LNCaP clone FGC (cell line): Measurements from ENCODE around the gene TWIST2.

ENCODE experiments used
- DNase-seq: peaks from one replicate; pipeline ENCODE4 v3.0.0-alpha.2; 2011; ENCODE audit warnings: low read depth
- H3K4me3 ChIP-seq: 2 replicates; pipeline ENCODE4 v1.5.1; 2011; ENCODE audit warnings: mild to moderate bottlenecking, low read depth, low read length, control low read depth
- CTCF ChIP-seq: IDR thresholded peaks from 2 replicates; pipeline ENCODE4 v1.5.1; 2012; ENCODE audit warnings: mild to moderate bottlenecking; ENCODE audit not compliant: control insufficient read depth, insufficient read depth; ENCODE audit errors: extremely low read depth

The TWIST2 gene

GRCh38 chr2:238911376-238912227 is 63.7 kb downstream of the TWIST2 start:
- DNase-seq: no peak
- no peak overlapping the region for H3K4me3 ChIP-seq
- TF ChIP-seq CTCF: no peak

- H3K4me3 ChIP-seq: no peak overlapping the region
- no peak for DNase-seq
- no peak for TF ChIP-seq CTCF
Measured at GRCh38 chr2:238912228-238912915, 64.5 kb downstream of the TWIST2 start.

GRCh38 chr2:238912916-238913875 is 65.3 kb downstream of the TWIST2 start:
- H3K4me3 ChIP-seq: no peak overlapping the region
- DNase-seq: no peak
- TF ChIP-seq CTCF: no peak

GRCh38 chr2:238913931-238914647 is 66.2 kb downstream of the TWIST2 start:
- no peak for DNase-seq
- TF ChIP-seq CTCF: no peak
- H3K4me3 ChIP-seq: no peak overlapping the region

GRCh38 chr2:238914648-238915015 is 66.7 kb downstream of the TWIST2 start:
- no peak for DNase-seq
- TF ChIP-seq CTCF: no peak
- H3K4me3 ChIP-seq: no peak overlapping the region

- no peak overlapping the region for H3K4me3 ChIP-seq
- TF ChIP-seq CTCF: no peak
- no peak for DNase-seq
Measured at GRCh38 chr2:238915196-238915595, 67.3 kb downstream of the TWIST2 start.
